Spleen (tissue), 11 donors: ENCODE results near the gene RBM5. TPM values are rescaled to one million over a fixed set of nuclear protein-coding genes. Genes with fewer than 3 reads are reported as not detected.

Experiments used
- DNase-seq: peaks from one replicate; pipeline ENCODE4 v3.0.0-alpha.2; 2020
- H3K27ac ChIP-seq, 8 donors: fragments of 200-600 bp; sonication (generic) in 7 of 8; 1 replicate in 4 of 8; 2 replicates in 4 of 8; pipeline versions ENCODE4 v1.5.0 to v1.8.0; 2016 to 2021; ENCODE audit warnings: inconsistent platforms in 4 of 8, mild to moderate bottlenecking in 4 of 8, moderate library complexity in 1 of 8
- H3K27me3 ChIP-seq, 7 donors: fragments of 200-600 bp; sonication (generic) in 6 of 7; replicated peaks in 1 of 7; 1 replicate in 4 of 7; 2 replicates in 3 of 7; pipeline versions ENCODE4 v1.5.0 to v1.8.0; 2016 to 2021; ENCODE audit warnings: inconsistent platforms in 3 of 7, mild to moderate bottlenecking in 1 of 7
- H3K36me3 ChIP-seq, 6 donors: fragments of 200-600 bp; sonication (generic) in 5 of 6; 1 replicate in 4 of 6; 2 replicates in 2 of 6; pipeline versions ENCODE4 v1.5.0 to v1.8.0; 2016 to 2021; ENCODE audit warnings: inconsistent platforms in 2 of 6
- H3K4me1 ChIP-seq, 6 donors: fragments of 200-600 bp; sonication (generic) in 5 of 6; 1 replicate in 3 of 6; 2 replicates in 3 of 6; pipeline versions ENCODE4 v1.5.0 to v1.8.0; 2016 to 2021; ENCODE audit warnings: inconsistent platforms in 3 of 6
- H3K4me3 ChIP-seq, 8 donors: fragments of 200-600 bp; sonication (generic) in 7 of 8; 1 replicate in 4 of 8; 2 replicates in 4 of 8; pipeline versions ENCODE4 v1.5.0 to v1.8.0; 2016 to 2021; ENCODE audit warnings: inconsistent platforms in 4 of 8, mild to moderate bottlenecking in 4 of 8, moderate library complexity in 2 of 8
- H3K9me3 ChIP-seq, 8 donors: fragments of 200-600 bp; sonication (generic) in 7 of 8; 1 replicate in 4 of 8; 2 replicates in 4 of 8; pipeline versions ENCODE4 v1.5.0 to v1.8.0; 2016 to 2021; ENCODE audit warnings: inconsistent platforms in 4 of 8
- POLR2A ChIP-seq, 3 donors: fragments of 450-650 bp; IDR thresholded peaks; one replicate each; pipeline ENCODE4 v1.5.1; 2017; ENCODE audit warnings: antibody characterized with exemption in 3 of 3, mild to moderate bottlenecking in 1 of 3
- POLR2AphosphoS5 ChIP-seq, 3 donors: sonication (generic); formaldehyde crosslinking; IDR thresholded peaks; one replicate each; pipeline ENCODE4 v1.5.1; 2017; ENCODE audit warnings: antibody characterized with exemption in 3 of 3
- WGBS, 5 donors: extraction: QIAGEN DNeasy Blood & Tissue Kit in 3 of 5; methylation state at CpG; one replicate each; pipeline versions ENCODE4 v1.1.5 to v1.1.7; 2013 to 2018; 5-methylcytosine and 5-hydroxymethylcytosine counted together
- intact Hi-C: fragments of 100-400 bp; cut with DNase I; formaldehyde crosslinking; loops from one replicate; pipeline ENCODE4 v1.15.0; 2023; ENCODE audit warnings: low total_unique reads
- polyA plus RNA-seq, 3 donors: library from polyadenylated mRNA; stranded (reverse); fragments of 200-250 nt; gene quantifications; one replicate each; pipeline ENCODE4 v1.2.1, GENCODE V29; 2013
- total RNA-seq, 7 donors: library from RNA; depleted of rRNA in 3 of 7; stranded (reverse); fragments of >200 nt in 3 of 7; fragmentation: NEBNext Ultra II Directional in 4 of 7; extraction: Animal tissue kit (Norgen Biotek cat#: 25700) in 4 of 7; gene quantifications; one replicate each; pipeline versions ENCODE4 v1.1.0 to v1.2.1, GENCODE V29; 2016 to 2021
- TF ChIP-seq, protein P1 (sequence below), 11 experiments: fragments of 200-600 bp in 7 of 11; fragments of 450-650 bp in 4 of 11; sonication (generic) in 4 of 11; IDR thresholded peaks in 8 of 11; conservative IDR thresholded peaks in 3 of 11; 1 replicate in 7 of 11; 2 replicates in 4 of 11; pipeline versions ENCODE4 v1.4.0 to v1.8.0; 2016 to 2021; ENCODE audit warnings: antibody characterized with exemption in 11 of 11, inconsistent platforms in 4 of 11, mild to moderate bottlenecking in 1 of 11
- donor health status: healthy with polysubstance abuse.
- donor health status: DM: no; HTN: no; CAD: no; lungs with moderate emphysema.
- donor health status: DM: no; HTN: no; CAD: no.
- donor health status: Bipolar disorder and iron deficiency.
- donor health status: healthy.
- donor health status: DM: no; HTN: no; CAD: no.
- donor health status: DM: yes; HTN: yes; CAD: no.

Gene RBM5
- total and polyA plus RNA-seq, 10 donors = 79.2 to 381 (median 234) TPM

DNA sequence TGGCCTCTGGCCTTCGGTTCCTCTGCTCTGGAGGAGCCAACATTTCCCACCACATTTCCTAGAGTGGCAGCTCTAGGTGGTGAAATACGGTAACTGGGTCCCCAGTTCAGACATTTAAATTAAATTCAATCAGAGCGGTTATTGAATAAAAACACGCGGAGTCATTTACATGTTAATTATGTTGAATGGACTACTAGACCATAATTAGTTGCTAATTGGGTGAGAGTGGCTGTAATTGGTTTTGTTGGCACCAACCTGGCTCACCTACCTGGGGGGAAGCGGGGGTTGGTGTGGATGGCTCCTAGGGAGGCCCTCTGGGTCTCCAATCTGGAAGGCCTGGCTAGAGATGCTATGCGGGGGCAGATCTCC, 79.1 kb downstream of the RBM5 start:
- WGBS, 5 donors = 79 to 85% (median 82%) methylated on average over 7 of the region's 7 CpGs
- Histone ChIP-seq H3K4me1 (peaks cover 22 to 100% (median 76%) of the 10 kb centered on the region in 6 donors), H3K27me3 (no peaks in the 10 kb centered on the region), H3K36me3 (no peaks in the 10 kb centered on the region), H3K4me3 (no peak overlapping the region), H3K9me3 (no peaks in the 10 kb centered on the region), H3K27ac (peak overlapping the region; percentile 21 to 82 (median 74))
- intact Hi-C loops = no loop called here
- DNase-seq = no peak
- TF ChIP-seq, protein P1, sequence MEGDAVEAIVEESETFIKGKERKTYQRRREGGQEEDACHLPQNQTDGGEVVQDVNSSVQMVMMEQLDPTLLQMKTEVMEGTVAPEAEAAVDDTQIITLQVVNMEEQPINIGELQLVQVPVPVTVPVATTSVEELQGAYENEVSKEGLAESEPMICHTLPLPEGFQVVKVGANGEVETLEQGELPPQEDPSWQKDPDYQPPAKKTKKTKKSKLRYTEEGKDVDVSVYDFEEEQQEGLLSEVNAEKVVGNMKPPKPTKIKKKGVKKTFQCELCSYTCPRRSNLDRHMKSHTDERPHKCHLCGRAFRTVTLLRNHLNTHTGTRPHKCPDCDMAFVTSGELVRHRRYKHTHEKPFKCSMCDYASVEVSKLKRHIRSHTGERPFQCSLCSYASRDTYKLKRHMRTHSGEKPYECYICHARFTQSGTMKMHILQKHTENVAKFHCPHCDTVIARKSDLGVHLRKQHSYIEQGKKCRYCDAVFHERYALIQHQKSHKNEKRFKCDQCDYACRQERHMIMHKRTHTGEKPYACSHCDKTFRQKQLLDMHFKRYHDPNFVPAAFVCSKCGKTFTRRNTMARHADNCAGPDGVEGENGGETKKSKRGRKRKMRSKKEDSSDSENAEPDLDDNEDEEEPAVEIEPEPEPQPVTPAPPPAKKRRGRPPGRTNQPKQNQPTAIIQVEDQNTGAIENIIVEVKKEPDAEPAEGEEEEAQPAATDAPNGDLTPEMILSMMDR (IDR thresholded peaks at IDR 0.05 in 8 of 11, conservative IDR thresholded peaks at IDR 0.05 in 3 of 11) = no peak
- no peak for TF ChIP-seq POLR2AphosphoS5 (IDR thresholded peaks at IDR 0.05)
- TF ChIP-seq POLR2A (IDR thresholded peaks at IDR 0.05) = no peak

DNA sequence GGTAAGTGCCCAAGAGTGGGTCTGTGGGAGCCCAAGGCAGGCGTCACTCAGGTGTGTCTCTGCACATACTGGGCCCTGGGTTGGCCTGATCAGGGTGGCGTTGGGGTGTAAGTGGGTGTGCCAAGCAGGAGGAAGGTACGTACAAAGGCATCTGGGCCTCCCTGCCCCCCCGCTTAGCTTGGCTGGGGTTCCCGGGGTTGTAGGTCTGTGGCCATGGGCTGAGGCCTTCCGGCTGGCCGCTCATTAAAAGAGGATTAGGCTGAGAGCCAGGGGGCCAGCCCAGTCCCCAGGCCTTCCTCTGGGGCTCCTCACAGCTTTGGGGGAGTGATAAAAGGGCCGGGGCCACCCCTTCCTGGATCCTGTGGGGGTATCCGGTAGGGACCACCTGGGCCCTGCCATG, 79.7 kb downstream of the RBM5 start:
- H3K4me3 ChIP-seq = no peak overlapping the region
- H3K27me3 ChIP-seq = no peaks in the 10 kb centered on the region
- 56 to 86% (median 67%) methylated on average over 6 to 9 of the region's 9 CpGs for WGBS, 5 donors
- intact Hi-C loops = no loop called here
- peaks cover 22 to 100% (median 73%) of the 10 kb centered on the region in 6 donors for H3K4me1 ChIP-seq
- H3K36me3 ChIP-seq = no peaks in the 10 kb centered on the region
- peak overlapping the region; percentile 21 to 82 (median 74) for H3K27ac ChIP-seq
- TF ChIP-seq POLR2AphosphoS5 (IDR thresholded peaks at IDR 0.05) = peak; percentile 61 to 75 (median 69)
- TF ChIP-seq POLR2A (IDR thresholded peaks at IDR 0.05) = no peak
- DNase-seq = peak; percentile 84
- no peaks in the 10 kb centered on the region for H3K9me3 ChIP-seq

Other genes with a start within 250 kb of the RBM5 start
- 1 to 10 TPM; 2.5 to 4.3 (median 3.9) TPM for gene TRAIP, start 232.4 kb upstream of the RBM5 start, total RNA-seq
- gene TRAIP, start 232.4 kb upstream of the RBM5 start, polyA plus RNA-seq = 1 to 10 TPM; 2.1 to 3.5 (median 2.8) TPM
- not detected for gene CAMKV, start 219.0 kb upstream of the RBM5 start, total RNA-seq
- not detected for gene CAMKV, start 219.0 kb upstream of the RBM5 start, polyA plus RNA-seq
- 1 to 10 TPM; 1.1 to 7.7 (median 2.9) TPM for gene MST1R, start 185.0 kb upstream of the RBM5 start, total RNA-seq
- gene MST1R, start 185.0 kb upstream of the RBM5 start, polyA plus RNA-seq = 1 to 10 TPM; 2.8 to 3.4 (median 3.2) TPM
- gene MON1A, start 159.1 kb upstream of the RBM5 start, total RNA-seq = 1 to 10 TPM; 5.3 to 9.3 (median 7.5) TPM
- 1 to 10 TPM; 3.4 to 5.9 (median 4.5) TPM for gene MON1A, start 159.1 kb upstream of the RBM5 start, polyA plus RNA-seq
- gene RBM6, start 148.8 kb upstream of the RBM5 start, total RNA-seq = 100 to 1,000 TPM; 104 to 191 (median 144) TPM
- gene RBM6, start 148.8 kb upstream of the RBM5 start, polyA plus RNA-seq = 100 to 1,000 TPM; 118 to 320 (median 303) TPM
- gene SEMA3F, start 66.4 kb downstream of the RBM5 start, total RNA-seq = 100 to 1,000 TPM in 3 of 7 donors, 10 to 100 TPM in 4; 56.1 to 205 (median 98.8) TPM
- gene SEMA3F, start 66.4 kb downstream of the RBM5 start, polyA plus RNA-seq = 10 to 100 TPM; 16.9 to 34.2 (median 31.7) TPM
- gene GNAT1, start 102.7 kb downstream of the RBM5 start, total RNA-seq = under 1 TPM in 2 of 7 donors, not detected in 5; 0.18 to 0.44 TPM
- gene GNAT1, start 102.7 kb downstream of the RBM5 start, polyA plus RNA-seq = under 1 TPM in 1 of 3 donors, not detected in 2; 0.05 TPM
- not detected for gene SLC38A3, start 116.4 kb downstream of the RBM5 start, total RNA-seq
- gene SLC38A3, start 116.4 kb downstream of the RBM5 start, polyA plus RNA-seq = under 1 TPM in 2 of 3 donors, not detected in 1; 0.02 to 0.07 TPM
- gene GNAI2, start 147.3 kb downstream of the RBM5 start, total RNA-seq = 100 to 1,000 TPM; 276 to 466 (median 385) TPM
- 100 to 1,000 TPM; 147 to 232 (median 170) TPM for gene GNAI2, start 147.3 kb downstream of the RBM5 start, polyA plus RNA-seq
- gene SEMA3B, start 180.2 kb downstream of the RBM5 start, total RNA-seq = 10 to 100 TPM in 1 of 7 donors, 1 to 10 TPM in 6; 2.2 to 13.9 (median 4.5) TPM
- gene SEMA3B, start 180.2 kb downstream of the RBM5 start, polyA plus RNA-seq = 10 to 100 TPM in 1 of 3 donors, 1 to 10 TPM in 2; 2.7 to 14.5 (median 3.4) TPM
- under 1 TPM in 1 of 7 donors, not detected in 6; 0.46 TPM for gene LSMEM2, start 190.2 kb downstream of the RBM5 start, total RNA-seq
- gene LSMEM2, start 190.2 kb downstream of the RBM5 start, polyA plus RNA-seq = under 1 TPM; 0.06 to 0.29 (median 0.20) TPM
- gene IFRD2, start 203.5 kb downstream of the RBM5 start, total RNA-seq = 10 to 100 TPM; 40.2 to 67.6 (median 48.0) TPM
- gene IFRD2, start 203.5 kb downstream of the RBM5 start, polyA plus RNA-seq = 10 to 100 TPM; 58.4 to 76.7 (median 74.8) TPM
- 1 to 10 TPM in 6 of 7 donors, under 1 TPM in 1; 0.73 to 3.8 (median 2.7) TPM for gene HYAL3, start 210.5 kb downstream of the RBM5 start, total RNA-seq
- 1 to 10 TPM; 1.4 to 2.4 (median 2.1) TPM for gene HYAL3, start 210.5 kb downstream of the RBM5 start, polyA plus RNA-seq
- gene NAA80, start 210.5 kb downstream of the RBM5 start, total RNA-seq = 10 to 100 TPM in 6 of 7 donors, 1 to 10 TPM in 1; 7.8 to 15.1 (median 11.8) TPM
- 10 to 100 TPM; 12.4 to 15.5 (median 15.2) TPM for gene NAA80, start 210.5 kb downstream of the RBM5 start, polyA plus RNA-seq
- 100 to 1,000 TPM in 5 of 7 donors, 10 to 100 TPM in 2; 46.8 to 172 (median 122) TPM for gene HYAL1, start 214.7 kb downstream of the RBM5 start, total RNA-seq
- 10 to 100 TPM; 18.2 to 49.4 (median 46.6) TPM for gene HYAL1, start 214.7 kb downstream of the RBM5 start, polyA plus RNA-seq
- 100 to 1,000 TPM; 192 to 746 (median 523) TPM for gene HYAL2, start 233.8 kb downstream of the RBM5 start, total RNA-seq
- gene HYAL2, start 233.8 kb downstream of the RBM5 start, polyA plus RNA-seq = 100 to 1,000 TPM; 108 to 155 (median 123) TPM
- 10 to 100 TPM; 19.4 to 33.6 (median 24.4) TPM for gene TUSC2, start 239.3 kb downstream of the RBM5 start, total RNA-seq
- gene TUSC2, start 239.3 kb downstream of the RBM5 start, polyA plus RNA-seq = 10 to 100 TPM; 20.6 to 36.5 (median 34.4) TPM